Measurements from ENCODE around the gene SNX33. TPM values are rescaled to one million over a fixed set of nuclear protein-coding genes. Genes with fewer than 3 reads are reported as not detected.

The SNX33 gene
- total and polyA plus RNA-seq, 2 of the 13 experiments (the other 11 are each of a cell fraction or from before 2014, with no cell fraction given) = 11.0 to 11.6 TPM

DNA sequence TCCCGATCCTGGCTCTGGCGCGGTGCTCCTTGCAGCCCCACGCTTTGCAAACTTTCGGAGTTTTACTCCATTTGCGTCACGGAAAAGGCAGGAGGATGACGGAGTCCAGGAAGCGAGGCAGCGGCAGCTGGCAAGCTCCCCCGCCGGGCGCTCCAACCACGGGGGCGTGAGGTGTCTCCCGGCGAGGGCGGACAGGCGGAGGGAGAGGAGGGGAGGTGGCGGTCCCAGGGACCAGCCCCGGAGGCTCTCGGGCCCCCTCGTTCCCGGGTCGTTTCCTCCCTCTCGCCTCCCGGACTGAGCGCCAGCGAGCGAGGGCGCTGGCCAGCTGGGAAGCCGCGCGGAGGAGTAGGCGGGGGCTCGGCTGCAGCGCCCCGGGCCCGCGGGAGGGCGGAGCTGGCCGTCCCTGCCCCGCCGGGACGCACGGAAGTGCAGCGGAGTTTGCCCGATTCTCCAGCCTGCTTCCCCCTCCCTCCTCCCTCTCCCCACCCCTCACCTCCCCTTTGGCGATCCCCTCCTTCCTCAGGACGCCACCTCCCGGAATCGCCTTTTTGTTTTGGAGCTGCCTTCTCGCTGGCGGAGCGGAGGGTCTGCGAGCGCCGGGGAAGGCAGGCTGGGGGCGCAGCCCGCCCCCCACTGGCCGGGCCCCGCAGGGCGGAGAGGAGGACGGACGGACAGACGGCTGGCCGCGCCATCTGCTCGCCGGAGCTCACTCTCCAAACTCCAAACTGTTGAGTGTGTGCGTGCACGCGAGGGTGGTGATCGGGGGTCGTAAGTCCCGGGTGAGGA lies at the start of gene SNX33 (continued):
- TF ChIP-seq, protein P1, sequence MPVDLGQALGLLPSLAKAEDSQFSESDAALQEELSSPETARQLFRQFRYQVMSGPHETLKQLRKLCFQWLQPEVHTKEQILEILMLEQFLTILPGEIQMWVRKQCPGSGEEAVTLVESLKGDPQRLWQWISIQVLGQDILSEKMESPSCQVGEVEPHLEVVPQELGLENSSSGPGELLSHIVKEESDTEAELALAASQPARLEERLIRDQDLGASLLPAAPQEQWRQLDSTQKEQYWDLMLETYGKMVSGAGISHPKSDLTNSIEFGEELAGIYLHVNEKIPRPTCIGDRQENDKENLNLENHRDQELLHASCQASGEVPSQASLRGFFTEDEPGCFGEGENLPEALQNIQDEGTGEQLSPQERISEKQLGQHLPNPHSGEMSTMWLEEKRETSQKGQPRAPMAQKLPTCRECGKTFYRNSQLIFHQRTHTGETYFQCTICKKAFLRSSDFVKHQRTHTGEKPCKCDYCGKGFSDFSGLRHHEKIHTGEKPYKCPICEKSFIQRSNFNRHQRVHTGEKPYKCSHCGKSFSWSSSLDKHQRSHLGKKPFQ (CRISPR knock-in tag; IDR thresholded peaks at IDR 0.05; ENCODE audit: insufficient replicate concordance) = no peak
- TF ChIP-seq ARHGAP35 (CRISPR knock-in tag; IDR thresholded peaks at IDR 0.05; ENCODE audit: borderline replicate concordance) (no peak), SRF (IDR thresholded peaks at IDR 0.05; ENCODE audit: low read depth, low read length) (no peak), KDM1A (CRISPR knock-in tag; IDR thresholded peaks at IDR 0.05) (no peak), SETDB1 (CRISPR knock-in tag; IDR thresholded peaks at IDR 0.05; ENCODE audit: borderline replicate concordance) (no peak), CBFB (CRISPR knock-in tag; IDR thresholded peaks at IDR 0.05) (no peak), MLLT10 (CRISPR knock-in tag; IDR thresholded peaks at IDR 0.05) (no peak)
- TF ChIP-seq, protein P2, sequence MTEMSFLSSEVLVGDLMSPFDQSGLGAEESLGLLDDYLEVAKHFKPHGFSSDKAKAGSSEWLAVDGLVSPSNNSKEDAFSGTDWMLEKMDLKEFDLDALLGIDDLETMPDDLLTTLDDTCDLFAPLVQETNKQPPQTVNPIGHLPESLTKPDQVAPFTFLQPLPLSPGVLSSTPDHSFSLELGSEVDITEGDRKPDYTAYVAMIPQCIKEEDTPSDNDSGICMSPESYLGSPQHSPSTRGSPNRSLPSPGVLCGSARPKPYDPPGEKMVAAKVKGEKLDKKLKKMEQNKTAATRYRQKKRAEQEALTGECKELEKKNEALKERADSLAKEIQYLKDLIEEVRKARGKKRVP (CRISPR knock-in tag; IDR thresholded peaks at IDR 0.05) = 0 out of 4 replicates have a peak, but pooled peaks of 1 of the 2 experiments have one; percentile 24
- TF ChIP-seq, protein P3, sequence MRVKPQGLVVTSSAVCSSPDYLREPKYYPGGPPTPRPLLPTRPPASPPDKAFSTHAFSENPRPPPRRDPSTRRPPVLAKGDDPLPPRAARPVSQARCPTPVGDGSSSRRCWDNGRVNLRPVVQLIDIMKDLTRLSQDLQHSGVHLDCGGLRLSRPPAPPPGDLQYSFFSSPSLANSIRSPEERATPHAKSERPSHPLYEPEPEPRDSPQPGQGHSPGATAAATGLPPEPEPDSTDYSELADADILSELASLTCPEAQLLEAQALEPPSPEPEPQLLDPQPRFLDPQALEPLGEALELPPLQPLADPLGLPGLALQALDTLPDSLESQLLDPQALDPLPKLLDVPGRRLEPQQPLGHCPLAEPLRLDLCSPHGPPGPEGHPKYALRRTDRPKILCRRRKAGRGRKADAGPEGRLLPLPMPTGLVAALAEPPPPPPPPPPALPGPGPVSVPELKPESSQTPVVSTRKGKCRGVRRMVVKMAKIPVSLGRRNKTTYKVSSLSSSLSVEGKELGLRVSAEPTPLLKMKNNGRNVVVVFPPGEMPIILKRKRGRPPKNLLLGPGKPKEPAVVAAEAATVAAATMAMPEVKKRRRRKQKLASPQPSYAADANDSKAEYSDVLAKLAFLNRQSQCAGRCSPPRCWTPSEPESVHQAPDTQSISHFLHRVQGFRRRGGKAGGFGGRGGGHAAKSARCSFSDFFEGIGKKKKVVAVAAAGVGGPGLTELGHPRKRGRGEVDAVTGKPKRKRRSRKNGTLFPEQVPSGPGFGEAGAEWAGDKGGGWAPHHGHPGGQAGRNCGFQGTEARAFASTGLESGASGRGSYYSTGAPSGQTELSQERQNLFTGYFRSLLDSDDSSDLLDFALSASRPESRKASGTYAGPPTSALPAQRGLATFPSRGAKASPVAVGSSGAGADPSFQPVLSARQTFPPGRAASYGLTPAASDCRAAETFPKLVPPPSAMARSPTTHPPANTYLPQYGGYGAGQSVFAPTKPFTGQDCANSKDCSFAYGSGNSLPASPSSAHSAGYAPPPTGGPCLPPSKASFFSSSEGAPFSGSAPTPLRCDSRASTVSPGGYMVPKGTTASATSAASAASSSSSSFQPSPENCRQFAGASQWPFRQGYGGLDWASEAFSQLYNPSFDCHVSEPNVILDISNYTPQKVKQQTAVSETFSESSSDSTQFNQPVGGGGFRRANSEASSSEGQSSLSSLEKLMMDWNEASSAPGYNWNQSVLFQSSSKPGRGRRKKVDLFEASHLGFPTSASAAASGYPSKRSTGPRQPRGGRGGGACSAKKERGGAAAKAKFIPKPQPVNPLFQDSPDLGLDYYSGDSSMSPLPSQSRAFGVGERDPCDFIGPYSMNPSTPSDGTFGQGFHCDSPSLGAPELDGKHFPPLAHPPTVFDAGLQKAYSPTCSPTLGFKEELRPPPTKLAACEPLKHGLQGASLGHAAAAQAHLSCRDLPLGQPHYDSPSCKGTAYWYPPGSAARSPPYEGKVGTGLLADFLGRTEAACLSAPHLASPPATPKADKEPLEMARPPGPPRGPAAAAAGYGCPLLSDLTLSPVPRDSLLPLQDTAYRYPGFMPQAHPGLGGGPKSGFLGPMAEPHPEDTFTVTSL (CRISPR knock-in tag; IDR thresholded peaks at IDR 0.05; ENCODE audit: borderline replicate concordance) = no peak
- TF ChIP-seq, protein P4, sequence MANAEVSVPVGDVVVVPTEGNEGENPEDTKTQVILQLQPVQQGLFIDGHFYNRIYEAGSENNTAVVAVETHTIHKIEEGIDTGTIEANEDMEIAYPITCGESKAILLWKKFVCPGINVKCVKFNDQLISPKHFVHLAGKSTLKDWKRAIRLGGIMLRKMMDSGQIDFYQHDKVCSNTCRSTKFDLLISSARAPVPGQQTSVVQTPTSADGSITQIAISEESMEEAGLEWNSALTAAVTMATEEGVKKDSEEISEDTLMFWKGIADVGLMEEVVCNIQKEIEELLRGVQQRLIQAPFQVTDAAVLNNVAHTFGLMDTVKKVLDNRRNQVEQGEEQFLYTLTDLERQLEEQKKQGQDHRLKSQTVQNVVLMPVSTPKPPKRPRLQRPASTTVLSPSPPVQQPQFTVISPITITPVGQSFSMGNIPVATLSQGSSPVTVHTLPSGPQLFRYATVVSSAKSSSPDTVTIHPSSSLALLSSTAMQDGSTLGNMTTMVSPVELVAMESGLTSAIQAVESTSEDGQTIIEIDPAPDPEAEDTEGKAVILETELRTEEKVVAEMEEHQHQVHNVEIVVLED (CRISPR knock-in tag; IDR thresholded peaks at IDR 0.05; ENCODE audit: borderline replicate concordance) = no peak
- TF ChIP-seq, protein P5, sequence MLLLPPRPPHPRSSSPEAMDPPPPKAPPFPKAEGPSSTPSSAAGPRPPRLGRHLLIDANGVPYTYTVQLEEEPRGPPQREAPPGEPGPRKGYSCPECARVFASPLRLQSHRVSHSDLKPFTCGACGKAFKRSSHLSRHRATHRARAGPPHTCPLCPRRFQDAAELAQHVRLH (CRISPR knock-in tag; IDR thresholded peaks at IDR 0.05; ENCODE audit: borderline replicate concordance, low read depth) = peak; percentile 15; the same call in 1 of the 2 replicates
- TF ChIP-seq, protein P6, sequence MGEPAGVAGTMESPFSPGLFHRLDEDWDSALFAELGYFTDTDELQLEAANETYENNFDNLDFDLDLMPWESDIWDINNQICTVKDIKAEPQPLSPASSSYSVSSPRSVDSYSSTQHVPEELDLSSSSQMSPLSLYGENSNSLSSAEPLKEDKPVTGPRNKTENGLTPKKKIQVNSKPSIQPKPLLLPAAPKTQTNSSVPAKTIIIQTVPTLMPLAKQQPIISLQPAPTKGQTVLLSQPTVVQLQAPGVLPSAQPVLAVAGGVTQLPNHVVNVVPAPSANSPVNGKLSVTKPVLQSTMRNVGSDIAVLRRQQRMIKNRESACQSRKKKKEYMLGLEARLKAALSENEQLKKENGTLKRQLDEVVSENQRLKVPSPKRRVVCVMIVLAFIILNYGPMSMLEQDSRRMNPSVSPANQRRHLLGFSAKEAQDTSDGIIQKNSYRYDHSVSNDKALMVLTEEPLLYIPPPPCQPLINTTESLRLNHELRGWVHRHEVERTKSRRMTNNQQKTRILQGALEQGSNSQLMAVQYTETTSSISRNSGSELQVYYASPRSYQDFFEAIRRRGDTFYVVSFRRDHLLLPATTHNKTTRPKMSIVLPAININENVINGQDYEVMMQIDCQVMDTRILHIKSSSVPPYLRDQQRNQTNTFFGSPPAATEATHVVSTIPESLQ (CRISPR knock-in tag; conservative IDR thresholded peaks at IDR 0.05) = no peak
- TF ChIP-seq, protein P7, sequence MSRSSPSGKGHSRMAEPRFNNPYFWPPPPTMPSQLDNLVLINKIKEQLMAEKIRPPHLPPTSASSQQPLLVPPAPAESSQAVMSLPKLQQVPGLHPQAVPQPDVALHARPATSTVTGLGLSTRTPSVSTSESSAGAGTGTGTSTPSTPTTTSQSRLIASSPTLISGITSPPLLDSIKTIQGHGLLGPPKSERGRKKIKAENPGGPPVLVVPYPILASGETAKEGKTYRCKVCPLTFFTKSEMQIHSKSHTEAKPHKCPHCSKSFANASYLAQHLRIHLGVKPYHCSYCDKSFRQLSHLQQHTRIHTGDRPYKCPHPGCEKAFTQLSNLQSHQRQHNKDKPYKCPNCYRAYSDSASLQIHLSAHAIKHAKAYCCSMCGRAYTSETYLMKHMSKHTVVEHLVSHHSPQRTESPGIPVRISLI (CRISPR knock-in tag; IDR thresholded peaks at IDR 0.05; ENCODE audit: borderline replicate concordance) = no peak
